Activated CD4-positive, alpha-beta T cell treated with anti-CD3 and anti-CD28 coated beads, Interleukin-10, Interleukin-2, amounts not matched to agents 100 ng/mL and 50 ng/mL, durations not matched to agents 16 hours and 8 hours (primary cell): Measurements from ENCODE around the gene ANTXR1.
A peak's percentile ranks its signal among the peaks of the same experiment; 100 is the strongest.
"Not testable (repeated sequence)": the region's sequence is repeated elsewhere in the genome, so short reads cannot be mapped to it uniquely, and the experiment has no call there.

Experiments used
- DNase-seq: peaks from one replicate; pipeline ENCODE4 v3.0.0-alpha.2; 2020

ANTXR1 gene

DNA sequence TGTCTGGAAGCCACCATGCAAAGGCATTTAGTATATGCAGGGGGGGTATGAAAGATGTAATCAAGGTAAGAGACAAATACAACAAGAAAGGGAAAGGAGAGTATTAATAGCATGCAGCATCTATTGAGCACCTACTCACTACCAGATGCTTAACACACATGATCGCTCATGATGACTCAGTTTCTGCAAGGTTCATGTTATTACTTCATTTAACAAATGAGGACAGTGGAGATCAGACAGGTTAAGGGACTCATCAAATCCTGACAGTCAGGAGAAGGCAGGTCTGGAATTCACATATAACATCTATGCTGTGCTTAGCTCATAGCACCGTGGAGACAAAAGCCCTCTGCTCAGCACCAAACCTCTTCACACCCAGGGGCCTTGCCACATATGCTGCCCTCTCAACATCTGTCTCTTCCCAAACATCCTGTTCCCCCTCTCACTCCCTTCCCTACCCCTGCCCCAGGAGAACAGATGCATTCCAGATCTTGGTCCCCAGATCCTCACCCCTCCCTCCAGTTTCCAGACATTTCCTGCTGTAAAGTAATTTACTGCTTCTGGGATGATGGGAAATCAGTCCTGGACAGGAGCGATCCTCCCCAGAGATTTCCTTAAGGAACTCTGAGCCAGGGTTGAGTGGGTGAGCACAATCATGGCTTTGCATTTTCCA, 155.3 kb downstream of the ANTXR1 start:
- DNase-seq: no peak

DNA sequence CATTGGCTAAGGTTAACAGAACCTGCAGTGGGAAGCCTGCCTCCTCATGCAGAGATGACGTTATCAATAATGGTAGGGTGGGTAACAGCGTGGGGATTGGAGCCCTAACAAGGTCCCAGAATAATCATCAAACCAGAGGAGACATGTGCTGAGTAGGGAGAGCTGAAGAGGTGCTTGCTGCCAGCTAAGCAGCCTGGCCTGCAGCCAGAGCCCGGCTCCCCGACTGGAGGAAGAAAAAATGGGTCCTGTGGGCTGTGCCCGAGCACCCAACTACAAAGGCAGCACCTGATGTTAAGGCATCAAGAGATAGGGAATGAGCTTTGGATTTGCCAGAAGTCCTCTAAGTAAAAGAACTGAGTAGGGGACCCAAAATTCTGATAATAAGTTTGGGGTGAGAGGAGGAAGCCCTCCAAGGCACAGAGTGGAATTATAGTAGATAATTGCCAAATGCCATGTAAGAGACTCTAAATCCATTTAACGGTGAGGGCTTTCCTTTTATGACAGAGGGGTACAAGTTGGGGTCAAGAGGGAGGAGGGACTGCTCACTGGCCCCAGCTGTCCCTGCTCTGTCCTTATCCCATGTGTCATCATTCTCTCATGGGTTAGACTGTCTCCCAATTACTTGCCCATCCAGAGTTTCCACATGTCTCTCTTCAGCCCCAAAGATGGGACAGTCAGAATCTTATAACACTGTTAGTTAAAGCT, 156.1 kb downstream of the ANTXR1 start:
- no peak for DNase-seq

DNA sequence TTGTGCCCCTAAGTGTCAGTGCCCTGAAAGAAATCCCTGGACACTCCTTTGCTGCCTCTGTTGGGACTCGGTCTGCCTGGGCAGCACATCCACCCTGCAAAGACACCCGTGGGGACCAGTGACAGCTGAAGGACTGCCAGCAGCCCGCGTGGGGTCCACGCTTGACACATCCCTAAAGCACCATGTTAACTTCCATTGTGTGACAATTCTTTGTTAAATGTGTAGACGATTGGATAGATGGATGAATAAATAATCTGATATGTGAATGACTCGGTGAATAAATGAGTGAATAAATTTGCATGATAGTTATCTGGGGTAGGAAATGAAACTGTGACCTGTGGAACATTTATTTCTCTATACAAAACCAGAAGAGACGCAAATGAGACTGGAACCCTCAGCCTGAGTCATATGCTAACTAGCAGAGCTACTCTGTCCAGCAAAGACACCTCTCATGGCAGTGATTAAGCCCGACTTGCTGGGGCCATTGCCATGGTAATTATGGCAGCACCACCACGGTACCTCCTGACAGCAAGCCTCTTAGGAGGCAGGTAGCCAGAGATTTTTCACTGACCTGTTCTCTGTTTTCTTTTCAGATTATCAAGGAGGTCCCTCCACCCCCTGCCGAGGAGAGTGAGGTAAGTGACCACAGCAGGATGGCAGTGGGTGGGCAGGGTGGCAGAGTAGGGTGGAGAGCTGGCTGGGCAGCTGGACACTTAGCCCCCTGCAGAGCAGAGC, 156.8 kb downstream of the ANTXR1 start:
- DNase-seq: no peak

DNA sequence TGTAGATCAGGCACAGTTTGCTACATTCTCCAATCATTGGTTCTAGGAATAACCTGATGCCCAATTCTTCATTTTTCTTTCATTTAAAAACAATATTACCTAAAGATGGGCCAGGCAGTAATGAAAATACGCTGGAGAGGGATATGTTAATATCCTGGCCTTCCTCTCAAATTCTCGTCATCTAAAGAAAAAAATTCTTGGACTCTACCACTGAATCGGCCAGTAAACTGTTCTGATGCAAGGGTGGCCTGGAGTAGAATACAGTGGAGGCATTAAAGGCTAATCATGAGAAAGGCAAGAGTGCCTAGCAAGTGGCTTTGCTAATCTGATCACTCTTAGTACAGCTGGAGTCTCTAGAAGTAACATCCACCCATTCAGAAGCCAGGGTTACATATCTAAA, 157.7 kb downstream of the ANTXR1 start:
- no peak for DNase-seq

DNA sequence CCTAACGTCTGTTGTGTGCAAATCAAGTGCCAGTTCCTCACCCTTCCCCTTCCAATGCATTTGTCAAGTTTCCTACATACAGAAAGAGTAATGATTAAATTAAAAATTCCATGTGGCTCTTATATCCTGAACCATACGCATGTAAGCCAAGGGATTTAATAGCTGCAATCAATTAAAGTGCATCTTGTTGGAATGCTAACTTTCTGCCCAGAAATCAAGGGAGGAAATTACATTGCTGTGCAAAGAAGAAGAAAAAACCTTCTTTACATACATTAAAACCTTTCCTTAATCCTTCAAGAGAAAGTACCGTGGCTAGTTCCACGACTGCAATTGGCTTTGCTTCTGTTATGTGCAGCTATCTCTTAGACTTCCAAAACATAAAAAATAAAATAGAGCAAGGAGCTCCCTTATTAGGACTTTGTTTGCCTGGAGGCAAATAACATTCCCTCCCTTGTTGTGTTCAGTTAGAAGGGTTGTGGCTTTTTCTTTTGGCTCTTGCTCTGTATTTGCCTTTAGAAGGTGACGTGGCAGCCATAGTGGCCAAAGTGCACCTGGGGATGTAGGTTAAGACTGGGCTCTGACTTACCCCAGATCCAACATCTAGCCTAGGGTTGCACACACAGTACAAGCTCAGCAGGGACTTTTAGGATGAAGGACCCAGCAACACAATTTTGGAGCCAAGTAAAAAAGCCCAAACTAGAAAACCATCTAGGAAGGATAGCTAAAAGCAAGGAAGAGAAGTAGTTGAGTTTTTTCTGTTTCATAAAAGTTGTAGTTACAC, 158.3 kb downstream of the ANTXR1 start:
- DNase-seq: no peak

DNA sequence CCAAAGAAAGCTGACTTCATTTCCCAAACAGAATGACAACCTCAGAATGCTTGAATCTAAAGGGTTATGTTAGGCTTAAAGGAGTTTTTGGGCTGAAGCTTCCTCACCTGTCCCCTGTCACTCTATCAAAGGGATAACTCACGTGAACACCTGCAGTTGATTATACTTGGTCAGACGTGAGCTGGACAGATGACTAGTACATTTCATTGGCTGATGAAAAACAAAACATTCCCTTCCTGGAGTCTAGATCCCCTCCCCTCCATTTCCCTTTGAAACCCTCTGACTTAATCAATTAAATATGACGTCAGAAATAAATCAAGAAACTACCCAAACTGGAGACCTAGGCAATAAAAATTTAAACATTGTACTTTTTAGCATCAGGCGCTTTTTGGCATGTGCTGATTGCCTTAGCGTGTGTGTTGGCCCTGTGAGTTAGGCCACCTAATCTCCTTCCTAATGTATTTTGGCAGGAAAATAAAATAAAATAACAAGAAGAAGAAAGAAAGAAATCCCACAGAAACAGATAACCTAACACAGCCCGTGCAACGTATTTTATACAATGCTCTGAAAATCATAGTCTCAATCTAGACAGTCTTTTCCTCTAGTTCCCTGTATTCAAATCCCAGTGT, 159.0 kb downstream of the ANTXR1 start:
- no peak for DNase-seq

DNA sequence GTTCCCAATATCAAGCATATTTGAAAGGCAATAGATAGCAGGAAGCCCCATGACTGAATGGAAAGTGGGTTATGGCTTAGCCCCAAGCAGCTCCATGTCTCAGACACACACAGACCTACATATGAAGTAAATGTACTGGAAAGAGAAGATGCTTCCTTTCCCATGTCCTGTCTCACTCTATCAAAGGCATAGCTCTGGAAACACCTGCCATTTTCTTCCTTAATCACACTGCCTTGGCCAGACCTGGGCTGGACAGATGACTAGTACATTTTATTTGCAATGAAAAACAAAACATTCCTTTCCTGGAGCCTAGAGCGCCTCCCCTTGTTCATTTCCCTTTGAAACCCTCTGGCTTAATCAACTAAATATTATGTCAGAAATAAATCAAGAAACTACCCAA, 160.7 kb downstream of the ANTXR1 start:
- DNase-seq: no peak

DNA sequence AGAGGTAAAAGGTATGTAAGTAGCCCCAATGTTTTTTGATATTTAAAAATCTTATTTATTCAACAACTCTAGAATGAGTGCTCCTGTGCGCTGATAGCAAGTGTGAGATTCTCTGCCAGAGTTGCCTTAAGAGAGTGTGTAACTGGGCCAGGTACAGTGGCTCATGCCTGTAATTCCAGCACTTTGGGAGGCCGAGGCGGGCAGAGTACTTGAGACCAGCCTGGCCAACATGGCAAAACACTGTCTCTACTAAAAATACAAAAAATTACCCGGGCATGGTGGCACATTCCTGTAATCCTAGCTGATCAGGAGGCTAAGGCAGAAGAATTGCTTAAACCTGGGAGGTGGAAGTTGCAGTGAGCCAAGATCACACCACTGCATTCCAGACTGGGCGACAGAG, 161.2 kb downstream of the ANTXR1 start:
- not testable (repeated sequence) for DNase-seq

DNA sequence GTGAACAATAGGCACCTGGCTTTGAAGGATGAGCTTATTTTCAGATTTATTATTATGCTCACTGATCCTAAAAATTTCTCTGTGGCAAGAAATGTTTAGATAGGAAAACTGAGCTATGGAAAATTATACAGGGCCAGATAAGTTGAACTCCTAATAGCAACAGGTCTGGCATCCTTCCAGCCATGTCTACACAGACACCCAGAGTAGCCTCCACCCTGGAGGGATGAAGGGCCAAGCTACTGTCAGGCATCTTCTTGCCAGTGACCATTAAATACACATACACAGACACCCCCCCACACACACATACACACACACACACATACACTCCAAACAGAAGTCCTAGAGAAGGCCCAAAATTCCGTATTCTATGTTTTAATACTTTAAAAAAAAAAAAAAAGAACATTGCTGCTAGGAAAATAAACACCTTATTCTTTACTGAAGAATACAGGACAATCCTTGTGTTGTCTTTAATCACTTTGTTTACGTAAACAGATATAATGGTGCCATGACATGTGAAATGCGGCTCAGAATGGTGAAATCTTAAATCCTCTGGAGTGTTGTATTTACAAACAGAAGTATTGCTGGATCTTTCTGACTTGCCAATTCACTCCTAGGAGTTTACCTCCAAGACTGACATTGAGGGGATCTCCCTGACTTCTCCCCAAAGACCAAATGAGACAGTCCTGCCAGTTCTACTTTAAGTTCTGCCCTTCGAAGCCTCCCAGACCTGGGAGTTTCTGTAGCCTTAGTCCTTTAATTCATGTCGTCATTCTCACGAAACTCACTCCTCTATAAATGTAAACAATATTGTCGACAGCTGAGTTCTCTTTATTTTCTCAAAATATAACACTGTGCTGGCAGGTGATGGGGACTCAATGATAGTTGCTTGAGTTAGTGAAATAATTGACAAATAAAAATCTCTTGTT, 163.1 kb downstream of the ANTXR1 start:
- DNase-seq: no peak

DNA sequence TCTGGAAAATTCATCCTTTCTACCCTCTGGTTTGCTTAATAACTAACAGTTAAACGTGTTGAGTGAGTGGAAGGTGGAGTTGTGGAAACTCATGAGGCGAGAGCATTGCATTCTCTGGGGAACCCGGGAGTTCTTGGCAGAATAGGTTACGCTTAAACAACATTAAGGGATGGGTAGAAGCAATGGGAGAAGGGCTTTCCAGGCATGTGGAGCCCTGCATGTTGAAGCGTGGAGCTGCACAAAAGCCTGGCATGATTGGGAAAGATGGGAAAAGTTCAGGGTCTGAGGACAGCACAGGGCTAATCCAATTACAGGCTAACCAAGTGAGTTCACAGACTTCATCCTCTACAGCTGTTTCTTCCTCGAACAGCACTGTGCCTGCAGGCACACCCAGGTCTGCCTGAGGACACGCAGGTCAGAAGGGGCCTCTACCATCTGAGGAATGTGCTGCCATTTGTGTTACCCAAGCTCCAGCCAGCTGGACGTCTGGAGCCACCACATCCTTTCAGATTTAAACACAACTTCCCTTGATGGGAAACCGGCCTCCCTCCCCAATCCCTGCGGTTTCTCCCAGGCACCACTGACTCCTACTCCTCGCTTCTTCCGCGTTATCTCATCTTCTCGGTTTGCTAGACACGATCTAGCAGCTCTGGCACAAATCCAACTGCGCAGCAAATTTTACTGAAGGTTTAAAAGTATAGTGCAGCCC, 164.2 kb downstream of the ANTXR1 start:
- DNase-seq: no peak

DNA sequence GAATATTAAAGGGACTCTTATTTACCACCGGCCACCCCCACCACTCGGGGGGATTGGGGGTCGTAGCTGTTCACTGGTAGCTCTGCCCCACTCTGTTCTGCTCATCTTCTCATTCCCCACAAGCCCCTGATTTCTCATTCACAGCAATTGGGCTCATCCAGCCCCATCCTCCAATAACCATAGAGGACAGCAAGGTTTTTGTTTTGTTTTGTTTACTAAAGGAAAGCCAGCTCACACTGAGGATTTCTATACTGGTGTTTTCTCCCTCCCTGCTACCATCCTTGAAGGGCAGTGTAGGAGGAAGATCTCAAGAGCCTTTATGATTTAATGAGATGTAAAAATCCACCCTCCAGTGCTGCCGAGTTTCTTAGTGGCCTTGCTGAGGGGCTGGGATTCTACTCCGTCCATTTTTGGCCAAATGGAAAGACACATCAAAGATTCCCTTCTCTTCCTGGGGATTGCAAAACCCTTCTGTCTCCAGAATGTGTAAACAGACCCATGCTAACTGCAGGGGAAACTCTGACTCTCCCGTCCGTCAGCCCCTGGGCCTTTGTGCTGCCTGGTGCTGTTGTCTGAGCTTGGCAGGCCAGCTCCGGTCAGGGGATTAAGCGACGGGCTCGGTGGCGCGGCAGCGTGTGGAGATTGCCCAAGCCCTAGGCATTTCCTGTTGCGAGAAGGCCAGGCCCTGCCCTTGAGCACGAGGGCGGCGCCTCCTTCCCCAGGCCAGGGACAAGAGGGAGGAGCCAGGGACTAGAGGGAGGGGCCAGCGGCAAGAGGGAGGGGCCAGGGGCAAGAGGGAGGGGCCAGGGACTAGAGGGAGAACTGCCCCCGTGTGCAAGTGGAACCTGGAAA, 165.0 kb downstream of the ANTXR1 start:
- DNase-seq: peak; percentile 6

DNA sequence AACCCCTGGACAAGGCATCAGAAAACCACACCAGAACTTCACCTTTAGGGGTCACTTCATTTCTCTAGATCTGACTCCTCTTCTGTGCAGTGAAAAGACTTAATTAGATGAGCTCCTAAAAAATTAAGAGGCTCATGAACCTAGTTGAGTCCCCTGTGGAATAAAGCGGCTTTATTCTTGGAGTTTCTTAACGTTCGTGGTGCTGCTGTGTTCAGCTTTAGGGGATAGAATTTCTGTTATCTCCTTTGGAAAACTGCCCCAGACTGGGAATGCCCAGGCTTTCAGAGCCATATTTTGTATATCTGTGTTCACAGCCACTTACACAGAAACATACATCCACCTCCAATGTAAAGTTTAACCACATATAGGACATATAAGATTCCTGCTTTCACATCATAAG, 165.8 kb downstream of the ANTXR1 start:
- DNase-seq: no peak

DNA sequence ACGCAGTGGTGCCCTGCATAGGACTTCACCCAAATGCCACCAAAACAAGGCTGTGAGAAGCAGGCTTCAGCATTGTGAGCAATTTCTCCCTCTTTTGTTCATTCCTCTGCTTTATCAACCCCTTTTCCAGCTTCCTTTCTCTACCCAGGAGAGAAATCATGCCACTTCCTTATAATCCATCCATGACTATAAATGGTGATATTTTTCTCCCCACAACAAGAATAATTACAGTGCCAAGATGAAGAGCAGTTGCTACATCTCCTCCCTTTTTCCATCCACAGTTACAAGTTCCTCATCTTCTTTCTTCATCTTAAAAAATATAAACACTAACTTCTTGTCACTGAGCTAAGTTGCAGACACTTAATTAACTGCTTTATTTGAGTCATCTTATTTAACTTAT, 167.2 kb downstream of the ANTXR1 start:
- no peak for DNase-seq

DNA sequence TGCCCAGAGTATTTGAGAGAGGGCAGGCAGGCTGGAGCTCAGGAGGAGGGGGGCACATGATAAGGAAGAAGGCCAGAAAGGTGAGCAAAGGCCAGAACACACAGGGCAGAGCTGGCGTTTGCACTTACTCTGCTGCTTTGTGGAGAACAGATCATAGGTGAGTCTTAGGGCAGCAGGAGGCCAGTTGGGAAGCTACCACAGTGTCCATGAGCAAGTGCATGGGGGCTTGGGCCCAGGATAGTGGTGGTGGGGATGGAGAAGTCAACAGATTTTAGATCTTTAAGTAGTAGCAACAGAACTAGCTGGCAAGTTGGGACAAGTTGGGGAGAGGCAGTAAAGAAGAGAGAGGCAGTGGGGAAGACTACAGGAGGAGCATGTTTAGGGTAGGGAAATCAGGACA, 168.0 kb downstream of the ANTXR1 start:
- no peak for DNase-seq

DNA sequence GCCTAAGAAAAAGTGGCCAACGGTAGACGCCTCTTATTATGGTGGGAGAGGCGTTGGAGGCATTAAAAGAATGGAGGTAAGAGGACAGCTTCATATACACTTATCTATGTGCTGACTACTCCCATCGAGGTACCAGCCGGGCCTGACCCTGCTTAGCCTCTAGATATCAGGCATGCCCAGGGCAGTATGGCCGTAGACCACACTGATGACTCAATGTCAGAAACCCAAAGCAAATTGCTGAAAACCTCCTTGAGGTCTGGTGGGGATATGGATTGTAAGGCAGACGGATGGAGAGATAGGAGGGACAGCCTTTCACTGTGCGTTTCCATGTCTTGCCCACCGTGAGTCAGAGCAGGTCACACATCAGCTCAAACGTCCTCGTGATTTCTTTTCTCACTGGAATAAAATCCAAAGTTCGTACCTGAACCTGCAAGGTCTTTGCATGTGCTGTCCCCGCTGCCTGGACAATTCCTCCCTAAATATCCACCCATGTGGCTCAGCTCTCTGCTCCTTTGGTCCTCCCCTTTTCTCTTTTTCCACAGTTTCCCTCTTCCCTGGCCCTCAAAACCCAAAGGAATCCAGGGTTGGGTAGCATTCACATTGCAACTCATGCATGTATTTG, 168.9 kb downstream of the ANTXR1 start:
- DNase-seq: no peak

DNA sequence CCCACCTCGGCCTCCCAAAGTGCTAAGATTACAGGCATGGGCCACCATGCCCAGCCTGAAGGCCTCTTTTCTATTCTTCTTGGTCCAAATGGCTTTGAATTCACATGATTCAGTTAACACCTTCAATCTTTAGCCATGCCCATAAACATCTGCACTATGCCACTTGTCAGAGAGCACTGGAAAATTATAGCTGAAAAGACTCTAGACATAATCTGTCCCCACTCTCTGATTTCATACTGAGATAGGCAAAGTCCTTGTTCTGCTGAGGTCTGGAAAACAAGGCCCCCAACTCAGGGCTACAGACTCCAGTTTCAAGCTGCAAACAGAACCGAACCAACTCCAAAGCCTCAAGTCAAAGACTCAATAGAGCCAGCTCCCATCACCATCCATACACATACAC, 170.7 kb downstream of the ANTXR1 start:
- no peak for DNase-seq

DNA sequence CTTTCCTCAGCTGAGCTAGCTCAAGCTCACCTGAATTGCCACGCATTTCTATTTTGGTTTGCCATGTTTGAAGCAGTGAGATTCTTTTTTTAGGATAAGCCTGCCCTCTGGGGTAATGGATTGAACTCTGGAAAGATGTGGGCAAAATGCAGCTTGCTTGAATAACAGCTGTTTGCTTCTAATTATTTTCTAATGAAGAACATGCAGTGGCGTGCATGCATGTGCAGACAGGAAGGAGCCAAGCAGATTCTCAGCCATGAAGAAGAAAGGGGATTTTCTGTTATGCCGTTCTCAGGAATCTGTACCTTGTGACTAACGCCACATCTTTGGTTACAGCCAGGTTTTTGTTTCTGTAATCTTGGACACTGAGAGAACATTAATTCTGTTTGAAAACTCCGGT, 171.2 kb downstream of the ANTXR1 start:
- DNase-seq: no peak

DNA sequence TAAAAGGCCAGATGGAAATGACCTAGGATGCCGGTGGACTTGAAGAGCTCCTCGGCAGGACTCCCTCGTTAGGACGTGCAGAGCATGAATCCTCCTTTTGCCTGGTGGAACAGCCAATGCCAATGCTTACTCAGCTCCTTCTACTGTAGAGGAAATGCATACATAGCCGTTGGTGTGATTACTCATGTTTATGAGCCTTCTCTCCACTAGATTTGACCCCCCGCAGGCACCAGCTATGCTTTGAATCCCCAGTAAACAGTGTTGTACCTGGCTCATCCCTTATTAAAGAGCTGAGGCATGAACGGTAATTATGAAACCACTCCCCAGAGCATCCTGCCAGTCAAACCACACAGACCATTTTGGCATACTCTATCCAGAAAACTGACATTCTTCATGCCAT, 172.8 kb downstream of the ANTXR1 start:
- no peak for DNase-seq

DNA sequence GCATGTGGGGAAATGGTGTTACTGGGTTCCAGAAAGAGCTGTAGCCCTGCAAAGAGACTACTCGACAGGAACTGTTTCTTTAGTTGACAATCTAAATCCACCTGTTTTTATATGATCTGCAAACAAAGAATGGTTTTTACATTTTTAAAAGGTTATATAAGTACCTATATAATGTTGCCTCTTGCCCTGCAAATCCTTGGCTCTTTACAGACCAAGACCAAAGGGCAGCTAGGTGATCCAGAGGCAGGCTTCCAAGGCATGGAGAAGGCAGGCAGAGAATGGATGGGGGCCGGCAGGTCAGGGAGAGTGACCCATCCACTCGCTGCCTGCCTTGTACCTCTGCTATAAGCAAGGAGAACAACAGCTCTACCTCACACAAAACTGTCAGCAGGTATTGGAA, 173.6 kb downstream of the ANTXR1 start:
- no peak for DNase-seq
